Activated CD8-positive, alpha-beta T cell treated with anti-CD3 and anti-CD28 coated beads, Interleukin-2, amount 10 ng/mL, durations not matched to agents 7 days and 5 days (primary cell): ENCODE data around the gene AK6. TPM values are rescaled to one million over a fixed set of nuclear protein-coding genes. Genes with fewer than 3 reads are reported as not detected.

Experiments used
- ATAC-seq: fragments of 150-1000 bp; cut with Tn5 transposase; one replicate; pipeline ENCODE4 v1.10.0; 2021; ENCODE audit warnings: moderate library complexity
- CTCF ChIA-PET: fragments of 350-600 bp; sonication (Branson Sonifier 250); formaldehyde crosslinking; loops from one replicate; lab custom pipeline; 2021; ENCODE audit warnings: antibody characterized with exemption; lab: Charles Lee
- POLR2A ChIA-PET: fragments of 350-600 bp; sonication (Branson Sonifier 250); formaldehyde crosslinking; loops from one replicate; lab custom pipeline; 2021; ENCODE audit warnings: antibody characterized with exemption; lab: Charles Lee
- DNase-seq: peaks from one replicate; pipeline ENCODE4 v3.0.0-alpha.2; 2020
- H3K27ac Mint-ChIP-seq: one replicate; pipeline ENCODE4 v1.8.0; 2021; ENCODE audit warnings: mild to moderate bottlenecking, mixed read lengths
- H3K27me3 Mint-ChIP-seq: one replicate; pipeline ENCODE4 v1.8.0; 2021; ENCODE audit warnings: low read depth, mixed read lengths
- H3K36me3 Mint-ChIP-seq: one replicate; pipeline ENCODE4 v1.8.0; 2021; ENCODE audit warnings: low read depth, mixed read lengths
- H3K4me1 Mint-ChIP-seq: one replicate; pipeline ENCODE4 v1.8.0; 2021; ENCODE audit warnings: low read depth, mixed read lengths
- H3K4me3 Mint-ChIP-seq: one replicate; pipeline ENCODE4 v1.8.0; 2021; ENCODE audit warnings: mild to moderate bottlenecking, mixed read lengths
- H3K9me3 Mint-ChIP-seq: one replicate; pipeline ENCODE4 v1.8.0; 2022; ENCODE audit warnings: mixed read lengths; ENCODE audit not compliant: insufficient read depth
- total RNA-seq, 2 experiments: library from RNA; stranded (reverse); gene quantifications; one replicate each; pipeline ENCODE4 v1.2.3, GENCODE V29; 2021

AK6 gene
- total RNA-seq, 2 experiments from 2014 or later, result 36.8 to 39.7 TPM

DNA sequence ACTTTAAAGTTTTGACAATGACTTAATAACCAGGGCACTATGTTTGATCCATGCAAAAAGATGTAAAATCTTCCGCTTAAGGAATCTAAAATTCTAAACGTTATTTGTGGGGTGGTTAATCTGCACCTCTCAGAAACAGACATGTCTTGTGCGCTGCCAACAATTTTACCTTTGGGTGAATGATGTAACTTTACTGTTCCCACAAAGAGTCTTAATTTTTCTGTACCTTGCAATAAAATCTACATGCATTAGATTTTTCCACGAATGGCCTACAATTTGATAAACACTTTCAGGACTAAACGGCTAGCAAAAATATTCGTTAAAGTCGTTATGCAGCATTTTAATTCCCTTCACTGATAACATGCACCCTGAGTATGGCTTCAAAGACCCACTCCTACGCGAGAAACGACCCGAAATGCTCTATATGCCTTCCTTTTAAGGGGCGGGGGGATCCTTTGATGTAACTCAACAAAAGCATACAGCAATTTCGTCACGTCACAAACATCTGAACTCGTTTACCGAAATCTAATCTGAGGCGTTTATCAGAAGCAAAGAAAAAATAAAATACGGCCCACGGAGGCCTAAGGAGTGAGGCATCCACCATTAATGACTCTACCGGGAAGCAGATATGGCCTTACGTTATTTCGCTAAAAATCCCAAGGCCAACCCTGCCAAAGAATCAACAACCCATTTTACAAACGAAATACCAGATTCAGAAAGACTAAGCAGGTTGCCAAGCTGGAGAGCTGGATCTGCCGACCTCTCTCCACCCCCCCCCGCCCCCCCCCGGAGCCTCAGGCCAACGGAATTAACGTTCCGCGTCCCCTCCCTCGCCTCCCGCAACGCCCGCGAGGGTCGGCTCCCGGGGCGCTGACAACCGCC is 621 bp downstream of the AK6 start:
- peak; percentile 2 for ATAC-seq
- Mint-ChIP-seq H3K4me1 (peaks cover 39% of the 10 kb centered on the region), H3K9me3 (no peaks in the 10 kb centered on the region), H3K27me3 (no peaks in the 10 kb centered on the region), H3K36me3 (peaks cover 34% of the 10 kb centered on the region), H3K27ac (peak overlapping the region; percentile 99), H3K4me3 (peak overlapping the region; percentile 99)
- ChIA-PET CTCF (no interaction called here), POLR2A (no interaction called here)
- DNase-seq, result peak; percentile 30

DNA sequence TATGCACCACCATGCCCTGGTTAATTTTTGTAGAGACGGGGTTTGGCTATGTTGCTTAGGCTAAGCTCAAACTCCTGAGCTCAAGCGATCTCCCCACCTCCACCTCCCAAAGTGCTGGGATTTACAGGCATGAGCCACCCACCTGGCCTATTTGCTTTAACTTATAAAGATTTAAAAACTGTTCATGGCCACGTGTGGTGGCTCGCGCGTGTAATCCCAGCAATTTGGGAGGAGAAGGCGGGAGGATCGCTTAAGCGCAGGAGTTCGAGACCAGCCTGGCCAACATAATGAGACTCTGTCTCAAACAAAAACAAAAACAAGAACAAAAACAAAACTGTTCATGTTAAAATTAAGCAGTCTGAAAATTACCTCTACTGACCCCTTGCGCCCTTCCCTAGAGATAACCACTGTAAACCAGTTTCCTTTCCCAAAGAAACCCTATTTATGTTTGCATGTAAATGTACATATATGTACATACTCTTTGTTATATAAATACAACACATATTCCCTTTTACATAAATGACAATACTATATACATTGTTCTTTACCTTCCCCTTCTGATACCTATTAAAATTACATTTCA is 1.5 kb downstream of the AK6 start:
- ChIA-PET POLR2A (no interaction called here), CTCF (interaction anchor here (1.4 kb wide), 1 partner anchor 274 kb away, joined by 4 read pairs; the partner anchor contains the start of gene SLC30A5)
- no peaks in the 10 kb centered on the region for H3K9me3 Mint-ChIP-seq
- no peak for DNase-seq
- peaks cover 38% of the 10 kb centered on the region for H3K36me3 Mint-ChIP-seq
- no peak for ATAC-seq
- peaks cover 38% of the 10 kb centered on the region for H3K4me1 Mint-ChIP-seq
- H3K4me3 Mint-ChIP-seq, result peak overlapping the region; percentile 99
- no peaks in the 10 kb centered on the region for H3K27me3 Mint-ChIP-seq
- peak overlapping the region; percentile 99 for H3K27ac Mint-ChIP-seq

DNA sequence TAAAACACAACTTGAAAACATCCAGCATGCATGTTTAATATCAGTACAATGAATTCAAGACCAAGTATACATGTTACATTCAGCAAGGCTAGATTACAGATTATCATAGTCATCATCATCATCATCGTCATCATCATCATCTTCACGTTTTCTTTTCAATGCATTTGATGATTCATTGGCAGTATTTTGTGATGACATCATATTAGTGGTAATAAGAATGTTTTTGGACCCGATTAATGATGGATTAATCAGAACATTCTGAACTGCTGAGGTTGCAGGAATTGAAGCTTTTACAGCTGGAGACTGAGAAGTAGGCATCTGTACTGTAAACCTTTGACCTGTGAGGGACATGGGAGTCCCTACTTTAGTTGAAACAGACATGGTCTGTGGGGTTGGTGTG is 4.5 kb downstream of the AK6 start:
- Mint-ChIP-seq H3K4me1 (peaks cover 25% of the 10 kb centered on the region), H3K9me3 (no peaks in the 10 kb centered on the region), H3K27ac (no peak overlapping the region), H3K27me3 (no peaks in the 10 kb centered on the region), H3K4me3 (no peak overlapping the region), H3K36me3 (peaks cover 51% of the 10 kb centered on the region)
- ATAC-seq (no peak), DNase-seq (no peak)
- POLR2A ChIA-PET, result no interaction called here
- CTCF ChIA-PET, result no interaction called here

DNA sequence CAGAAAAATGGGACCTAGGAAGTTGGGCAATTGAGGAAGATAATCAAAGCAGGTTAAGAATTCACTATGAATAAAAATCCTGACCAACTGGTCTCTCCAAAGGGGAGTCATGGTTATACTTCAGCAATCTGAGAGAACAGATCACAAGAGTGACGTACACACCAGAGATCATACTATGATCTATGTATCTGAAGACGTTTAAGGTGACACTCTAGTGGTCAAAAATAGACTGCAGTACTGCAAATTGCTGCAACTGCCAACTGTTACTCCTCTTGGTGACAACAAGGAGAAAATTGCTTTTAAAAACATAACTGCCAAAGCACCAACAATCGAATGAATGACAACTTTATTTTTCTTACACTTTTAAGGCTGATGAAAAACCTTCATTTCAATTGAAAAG is 4.9 kb downstream of the AK6 start:
- peaks cover 25% of the 10 kb centered on the region for H3K4me1 Mint-ChIP-seq
- no peak overlapping the region for H3K27ac Mint-ChIP-seq
- ATAC-seq, result no peak
- no peaks in the 10 kb centered on the region for H3K9me3 Mint-ChIP-seq
- DNase-seq, result no peak
- H3K36me3 Mint-ChIP-seq, result peaks cover 51% of the 10 kb centered on the region
- no peaks in the 10 kb centered on the region for H3K27me3 Mint-ChIP-seq
- POLR2A ChIA-PET, result no interaction called here
- CTCF ChIA-PET, result no interaction called here
- H3K4me3 Mint-ChIP-seq, result no peak overlapping the region

DNA sequence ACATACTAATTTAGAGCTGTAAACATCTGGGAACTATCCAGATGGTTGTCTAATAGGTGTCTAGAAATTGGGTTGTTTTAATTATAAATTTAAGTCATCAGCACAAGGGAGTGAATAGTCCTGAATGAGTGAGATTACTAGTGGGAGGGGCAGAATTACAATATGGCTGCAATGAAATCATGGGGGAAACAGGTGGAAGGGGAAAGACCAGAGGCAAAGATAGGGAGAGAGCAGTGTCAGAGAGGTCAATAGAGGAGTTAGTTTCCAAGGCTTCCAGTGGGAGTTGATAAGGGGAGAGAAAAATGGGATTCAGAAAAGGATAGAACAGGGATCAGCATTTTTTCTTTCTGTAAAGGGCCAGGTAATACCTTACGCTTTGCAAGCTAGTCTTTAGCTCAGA is 8.9 kb downstream of the AK6 start:
- Mint-ChIP-seq H3K4me1 (peaks cover 20% of the 10 kb centered on the region), H3K27me3 (no peaks in the 10 kb centered on the region), H3K27ac (no peak overlapping the region), H3K9me3 (no peaks in the 10 kb centered on the region), H3K36me3 (peaks cover 53% of the 10 kb centered on the region), H3K4me3 (no peak overlapping the region)
- CTCF ChIA-PET, result no interaction called here
- POLR2A ChIA-PET, result no interaction called here
- DNase-seq (no peak), ATAC-seq (no peak)

DNA sequence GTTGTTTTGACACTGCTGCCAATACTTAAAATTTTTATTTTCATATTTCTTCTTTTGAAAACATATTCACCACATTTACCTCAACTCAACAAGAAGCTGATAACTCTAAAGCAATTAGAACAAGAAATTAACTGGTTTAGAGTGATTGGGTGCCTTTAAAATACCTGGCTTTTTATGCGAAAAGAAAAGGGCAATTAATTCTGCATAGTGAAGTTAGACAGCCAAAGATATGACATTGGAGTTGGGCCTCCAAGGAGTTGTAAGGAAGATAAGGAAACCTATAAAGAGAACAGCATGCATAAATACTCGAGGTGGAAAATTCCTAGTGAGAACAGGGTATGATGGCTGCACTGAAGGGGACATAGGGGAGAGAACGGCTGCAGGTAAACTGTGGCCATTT is 9.6 kb downstream of the AK6 start:
- DNase-seq (no peak), ATAC-seq (no peak)
- Mint-ChIP-seq H3K36me3 (peaks cover 47% of the 10 kb centered on the region), H3K4me1 (peaks cover 20% of the 10 kb centered on the region), H3K27ac (no peak overlapping the region), H3K4me3 (no peak overlapping the region), H3K27me3 (no peaks in the 10 kb centered on the region), H3K9me3 (no peaks in the 10 kb centered on the region)
- ChIA-PET POLR2A (no interaction called here), CTCF (interaction anchor here (1.4 kb wide), 1 partner anchor 266 kb away, joined by 3 read pairs; the partner anchor contains the start of gene SLC30A5)

DNA sequence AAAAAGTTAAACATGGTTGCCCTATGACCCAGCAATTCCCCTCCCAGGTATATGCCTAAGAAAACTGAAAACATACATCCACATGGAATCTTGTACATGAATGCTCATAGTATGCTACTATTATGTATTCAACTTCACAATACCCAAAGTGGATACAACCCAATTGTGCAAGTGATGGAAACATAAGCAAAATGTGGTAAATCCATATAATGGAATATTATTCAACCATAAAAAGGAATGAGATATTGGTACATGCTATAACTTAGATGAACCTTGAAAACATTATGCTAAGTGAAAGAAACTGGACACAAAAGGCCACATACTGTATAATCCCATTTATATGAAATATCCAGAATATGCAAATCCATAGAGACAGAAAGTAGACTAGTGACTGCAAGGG is 18.7 kb downstream of the AK6 start:
- no peak for ATAC-seq

DNA sequence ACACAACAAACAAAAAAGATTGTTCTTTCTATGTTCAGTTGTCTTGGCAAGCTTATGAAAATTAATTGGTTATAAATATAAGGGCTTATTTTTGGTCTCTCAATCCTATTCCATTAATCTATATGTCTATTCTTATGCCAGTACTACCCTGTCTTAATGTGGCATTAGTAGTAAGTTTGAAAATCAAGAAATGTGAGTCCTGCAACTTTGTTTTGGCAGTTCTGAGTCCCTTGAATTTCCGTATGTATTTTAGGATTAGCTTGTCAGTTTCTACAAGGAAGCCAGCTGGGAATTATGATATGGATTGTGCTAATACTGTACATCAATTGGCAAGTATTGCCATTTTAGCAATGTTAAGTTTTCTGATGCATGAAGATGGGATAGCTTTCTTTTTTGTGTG is 26.2 kb downstream of the AK6 start:
- ATAC-seq (no peak), DNase-seq (no peak)
- Mint-ChIP-seq H3K4me1 (no peaks in the 10 kb centered on the region), H3K9me3 (no peaks in the 10 kb centered on the region), H3K4me3 (no peak overlapping the region), H3K27me3 (no peaks in the 10 kb centered on the region), H3K27ac (no peak overlapping the region), H3K36me3 (no peaks in the 10 kb centered on the region)
- CTCF ChIA-PET, result interaction anchor here (0.5 to 1.9 kb wide), 3 partner anchors 8 to 300 kb away, joined by 3 to 11 read pairs (median 6); no protein-coding TSS in a partner anchor
- POLR2A ChIA-PET, result no interaction called here

More for the DNA sequence above, 18.7 kb downstream of the AK6 start:
- ChIA-PET POLR2A (no interaction called here), CTCF (no interaction called here)
- H3K27me3 Mint-ChIP-seq, result no peaks in the 10 kb centered on the region
- peaks cover 20% of the 10 kb centered on the region for H3K36me3 Mint-ChIP-seq
- H3K27ac Mint-ChIP-seq, result no peak overlapping the region
- DNase-seq, result no peak
- peaks cover under 1% of the 10 kb centered on the region for H3K4me1 Mint-ChIP-seq
- H3K4me3 Mint-ChIP-seq, result no peak overlapping the region
- H3K9me3 Mint-ChIP-seq, result no peaks in the 10 kb centered on the region

DNA sequence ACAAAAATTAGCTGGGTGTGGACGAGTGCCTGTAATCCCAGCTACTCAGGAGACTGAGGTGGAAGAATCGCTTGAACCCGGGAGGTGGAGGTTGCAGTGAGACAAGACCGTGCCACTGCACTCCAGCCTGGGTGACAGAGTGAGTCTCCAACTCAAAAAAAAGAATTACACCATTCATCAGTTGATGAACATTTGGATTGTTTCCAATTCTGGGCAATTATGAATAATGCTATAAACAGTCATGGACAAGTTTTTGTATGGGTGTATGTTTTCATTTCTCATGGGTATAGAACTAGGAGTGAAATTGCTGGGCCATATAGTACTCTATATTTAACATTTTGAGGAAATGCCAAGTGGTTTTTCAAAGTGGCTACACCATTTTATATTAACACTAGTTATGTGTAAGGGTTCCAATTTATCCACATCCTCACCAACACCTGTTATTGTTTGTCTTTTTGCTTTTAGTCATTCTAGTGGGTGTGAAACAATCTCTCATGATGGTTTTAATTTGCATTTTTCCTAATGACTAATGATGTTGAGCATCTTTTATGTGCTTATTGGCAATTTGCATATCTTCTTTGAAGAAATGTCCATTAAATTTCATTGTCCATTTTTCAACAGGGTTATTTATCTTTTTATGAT is 27.7 kb downstream of the AK6 start:
- DNase-seq, result no peak
- H3K27me3 Mint-ChIP-seq, result no peaks in the 10 kb centered on the region
- ChIA-PET POLR2A (no interaction called here), CTCF (no interaction called here)
- H3K36me3 Mint-ChIP-seq, result no peaks in the 10 kb centered on the region
- ATAC-seq, result no peak
- no peak overlapping the region for H3K4me3 Mint-ChIP-seq
- no peaks in the 10 kb centered on the region for H3K9me3 Mint-ChIP-seq
- no peaks in the 10 kb centered on the region for H3K4me1 Mint-ChIP-seq
- H3K27ac Mint-ChIP-seq, result no peak overlapping the region

DNA sequence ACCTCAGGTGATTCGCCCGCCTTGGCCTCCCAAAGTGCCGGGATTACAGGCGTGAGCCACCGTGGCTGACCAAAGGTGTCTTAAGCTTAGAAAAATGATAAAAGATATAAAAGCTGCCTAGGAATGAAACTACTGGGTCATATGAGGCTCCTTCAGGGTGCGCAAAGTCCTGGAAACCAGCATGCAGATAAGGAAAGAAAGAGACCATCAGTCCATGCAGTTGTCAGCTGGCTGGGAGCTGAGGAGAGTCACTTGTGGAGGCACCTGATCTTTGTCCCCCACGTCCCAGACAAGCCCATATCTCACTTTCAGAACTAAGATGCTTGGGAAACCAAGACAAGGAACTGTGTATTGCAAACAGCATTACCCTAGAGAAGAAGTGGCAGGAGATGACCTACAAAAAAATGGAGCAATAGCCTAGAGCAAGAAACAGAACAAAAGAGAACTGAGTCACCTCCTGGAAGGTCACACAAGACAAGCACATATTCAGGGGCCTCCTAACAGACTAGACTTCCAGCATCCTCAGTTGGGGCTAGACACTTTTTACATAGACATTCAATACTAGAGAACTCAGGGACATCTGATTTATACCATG is 33.9 kb downstream of the AK6 start:
- H3K4me1 Mint-ChIP-seq, result peaks cover 21% of the 10 kb centered on the region
- H3K9me3 Mint-ChIP-seq, result peaks cover 3% of the 10 kb centered on the region
- H3K27ac Mint-ChIP-seq, result no peak overlapping the region
- H3K4me3 Mint-ChIP-seq, result no peak overlapping the region
- no peaks in the 10 kb centered on the region for H3K27me3 Mint-ChIP-seq
- peaks cover 6% of the 10 kb centered on the region for H3K36me3 Mint-ChIP-seq
- no peak for DNase-seq
- no peak for ATAC-seq
- CTCF ChIA-PET, result interaction anchor here (0.8 to 4.2 kb wide), 9 partner anchors 8 to 292 kb away, joined by 3 to 36 read pairs (median 7); partner anchors contain the start of genes CDK7 and SLC30A5
- POLR2A ChIA-PET, result no interaction called here

DNA sequence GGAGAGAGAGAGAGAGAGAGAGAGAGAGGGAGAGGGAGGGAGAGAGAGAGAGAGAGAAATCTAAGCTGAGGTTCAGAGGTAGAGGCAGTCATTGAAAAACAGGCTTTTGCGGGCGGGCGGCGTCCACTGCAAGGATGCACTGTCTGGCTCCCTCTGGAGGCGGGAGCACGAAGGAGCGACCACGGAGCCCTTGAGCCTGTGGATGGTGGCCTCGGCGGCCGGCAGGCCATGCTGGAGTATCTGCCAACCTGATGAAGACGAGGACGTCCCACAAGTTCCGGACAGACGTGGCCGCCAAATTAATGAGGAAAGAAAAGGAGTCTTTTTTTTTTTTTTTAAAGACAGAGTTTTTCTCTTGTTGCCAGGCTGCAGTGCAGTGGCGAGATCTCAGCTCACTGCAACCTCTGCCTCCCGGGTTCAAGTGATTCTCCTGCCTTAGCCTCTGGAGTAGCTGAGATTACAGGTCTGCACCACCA is 34.5 kb downstream of the AK6 start:
- Mint-ChIP-seq H3K4me3 (no peak overlapping the region), H3K36me3 (peaks cover 9% of the 10 kb centered on the region), H3K9me3 (peaks cover 3% of the 10 kb centered on the region), H3K27me3 (no peaks in the 10 kb centered on the region), H3K4me1 (peaks cover 21% of the 10 kb centered on the region), H3K27ac (no peak overlapping the region)
- peak; percentile 87 for DNase-seq
- CTCF ChIA-PET, result interaction anchor here (0.6 to 4.2 kb wide), 16 partner anchors 8 to 292 kb away, joined by 3 to 36 read pairs (median 4); partner anchors contain the start of genes CDK7 and SLC30A5
- peak; percentile 70 for ATAC-seq
- POLR2A ChIA-PET, result interaction anchor here (0.9 kb wide), 1 partner anchor 145 kb away, joined by 3 read pairs; the partner anchor contains the start of gene CENPH
